C4-2B (cell line): ENCODE data around the gene SHISA9.

Source experiments
- ZFX ChIP-seq: fragments of 450-650 bp; IDR thresholded peaks from 2 replicates; pipeline ENCODE4 v1.6.1; 2017
- TF ChIP-seq, protein P1 (sequence below): fragments of 450-650 bp; conservative IDR thresholded peaks from 2 replicates; pipeline ENCODE4 v1.5.1; 2017; ENCODE audit warnings: mild to moderate bottlenecking

DNA sequence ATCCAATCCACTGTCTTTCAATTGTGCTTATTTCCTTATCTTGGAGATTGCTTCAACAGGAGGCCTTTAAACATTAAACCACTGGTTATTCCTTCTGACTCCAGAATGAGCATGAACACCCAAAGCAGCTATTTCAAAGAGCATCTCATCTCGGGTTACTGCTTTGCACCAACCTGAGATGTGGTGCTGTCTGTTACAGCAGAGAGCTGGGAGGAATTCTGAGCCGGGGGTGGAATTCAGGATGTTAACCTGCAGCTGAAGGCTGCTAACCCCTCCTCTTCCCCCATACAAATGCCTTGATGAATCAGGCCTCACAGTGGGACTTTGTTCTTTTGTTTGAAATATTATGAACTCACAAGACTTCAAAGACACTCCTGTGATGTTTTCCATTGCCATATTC, 113.1 kb downstream of the SHISA9 start:
- TF ChIP-seq, protein P1, sequence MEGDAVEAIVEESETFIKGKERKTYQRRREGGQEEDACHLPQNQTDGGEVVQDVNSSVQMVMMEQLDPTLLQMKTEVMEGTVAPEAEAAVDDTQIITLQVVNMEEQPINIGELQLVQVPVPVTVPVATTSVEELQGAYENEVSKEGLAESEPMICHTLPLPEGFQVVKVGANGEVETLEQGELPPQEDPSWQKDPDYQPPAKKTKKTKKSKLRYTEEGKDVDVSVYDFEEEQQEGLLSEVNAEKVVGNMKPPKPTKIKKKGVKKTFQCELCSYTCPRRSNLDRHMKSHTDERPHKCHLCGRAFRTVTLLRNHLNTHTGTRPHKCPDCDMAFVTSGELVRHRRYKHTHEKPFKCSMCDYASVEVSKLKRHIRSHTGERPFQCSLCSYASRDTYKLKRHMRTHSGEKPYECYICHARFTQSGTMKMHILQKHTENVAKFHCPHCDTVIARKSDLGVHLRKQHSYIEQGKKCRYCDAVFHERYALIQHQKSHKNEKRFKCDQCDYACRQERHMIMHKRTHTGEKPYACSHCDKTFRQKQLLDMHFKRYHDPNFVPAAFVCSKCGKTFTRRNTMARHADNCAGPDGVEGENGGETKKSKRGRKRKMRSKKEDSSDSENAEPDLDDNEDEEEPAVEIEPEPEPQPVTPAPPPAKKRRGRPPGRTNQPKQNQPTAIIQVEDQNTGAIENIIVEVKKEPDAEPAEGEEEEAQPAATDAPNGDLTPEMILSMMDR, result no peak
- TF ChIP-seq ZFX, result no peak
